ENCODE measurements around the gene TMEM88.

TMEM88 gene

GRCh38 chr17:7893187-7893880, 38.5 kb downstream of the TMEM88 start:
- peaks cover 62% of the 10 kb centered on the region for H4K20me1 ChIP-seq
- H3K9me3 ChIP-seq, result no peaks in the 10 kb centered on the region
- H3K4me1 ChIP-seq, result peaks cover 22% of the 10 kb centered on the region
- peaks cover 91% of the 10 kb centered on the region for H3K36me3 ChIP-seq
- no peaks in the 10 kb centered on the region for H3K27me3 ChIP-seq
- TF ChIP-seq Cebpa-rat (IDR thresholded peaks at IDR 0.05), result no peak
- no peak overlapping the region for H3K4me3 ChIP-seq
- peak overlapping the region; percentile 6; the same call in 1 of the 2 replicates for H3K9ac ChIP-seq
- no peak overlapping the region for H3K4me2 ChIP-seq
- H3K27ac ChIP-seq, result no peak overlapping the region

DNA sequence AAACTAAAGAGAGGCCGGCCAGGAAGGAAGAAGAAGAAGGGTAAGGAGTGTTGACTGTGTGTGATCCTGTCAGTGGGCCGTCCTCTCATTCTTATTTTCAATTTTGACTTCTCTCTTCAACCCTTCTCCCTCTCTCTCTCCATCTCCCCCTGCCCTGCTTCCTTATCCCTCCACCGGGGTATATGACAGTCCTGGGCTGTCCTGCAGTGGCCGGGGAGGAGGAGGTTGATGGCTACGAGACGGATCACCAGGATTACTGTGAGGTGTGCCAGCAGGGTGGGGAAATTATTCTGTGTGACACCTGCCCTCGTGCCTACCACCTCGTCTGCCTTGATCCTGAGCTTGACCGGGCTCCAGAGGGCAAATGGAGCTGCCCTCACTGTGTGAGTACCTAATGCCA, 39.4 kb downstream of the TMEM88 start:
- TF ChIP-seq Cebpa-rat (IDR thresholded peaks at IDR 0.05), result no peak
- Histone ChIP-seq H3K36me3 (peaks cover 100% of the 10 kb centered on the region), H4K20me1 (peaks cover 60% of the 10 kb centered on the region), H3K4me2 (no peak overlapping the region), H3K4me1 (peaks cover 13% of the 10 kb centered on the region), H3K27ac (no peak overlapping the region), H3K27me3 (no peaks in the 10 kb centered on the region), H3K4me3 (no peak overlapping the region), H3K9ac (peak overlapping the region; percentile 6), H3K9me3 (no peaks in the 10 kb centered on the region)

- H3K4me2 ChIP-seq, result no peak overlapping the region
- peaks cover 54% of the 10 kb centered on the region for H4K20me1 ChIP-seq
- H3K27ac ChIP-seq, result no peak overlapping the region
- no peak for TF ChIP-seq Cebpa-rat (IDR thresholded peaks at IDR 0.05)
- no peak overlapping the region for H3K9ac ChIP-seq
- H3K27me3 ChIP-seq, result no peaks in the 10 kb centered on the region
- peaks cover 100% of the 10 kb centered on the region for H3K36me3 ChIP-seq
- no peak overlapping the region for H3K4me3 ChIP-seq
- H3K4me1 ChIP-seq, result peaks cover 6% of the 10 kb centered on the region
- no peaks in the 10 kb centered on the region for H3K9me3 ChIP-seq
These were observed 40.0 kb downstream of the TMEM88 start for GRCh38 chr17:7894866-7895265.

DNA sequence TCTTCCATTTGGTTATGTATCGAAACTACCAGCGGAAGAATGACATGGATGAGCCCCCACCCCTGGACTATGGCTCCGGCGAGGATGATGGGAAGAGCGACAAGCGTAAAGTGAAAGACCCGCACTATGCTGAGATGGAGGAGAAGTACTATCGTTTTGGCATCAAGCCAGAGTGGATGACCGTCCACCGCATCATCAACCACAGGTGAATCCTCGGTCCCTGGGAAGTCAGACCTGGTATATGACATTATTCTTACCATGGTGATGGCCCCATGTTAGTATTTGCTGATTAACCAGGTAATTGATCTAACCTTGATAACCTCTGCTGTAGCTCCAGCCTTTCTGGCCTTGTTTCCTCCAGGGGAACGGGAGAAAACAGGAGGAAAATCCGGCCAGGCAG, 42.2 kb downstream of the TMEM88 start:
- no peak overlapping the region for H3K4me2 ChIP-seq
- peaks cover 100% of the 10 kb centered on the region for H3K36me3 ChIP-seq
- no peaks in the 10 kb centered on the region for H3K4me1 ChIP-seq
- H3K27me3 ChIP-seq, result no peaks in the 10 kb centered on the region
- H3K4me3 ChIP-seq, result no peak overlapping the region
- H4K20me1 ChIP-seq, result peaks cover 39% of the 10 kb centered on the region; the same call in 1 of the 2 replicates
- no peak overlapping the region for H3K9ac ChIP-seq
- no peak overlapping the region for H3K27ac ChIP-seq
- TF ChIP-seq Cebpa-rat (IDR thresholded peaks at IDR 0.05), result no peak
- H3K9me3 ChIP-seq, result no peaks in the 10 kb centered on the region

DNA sequence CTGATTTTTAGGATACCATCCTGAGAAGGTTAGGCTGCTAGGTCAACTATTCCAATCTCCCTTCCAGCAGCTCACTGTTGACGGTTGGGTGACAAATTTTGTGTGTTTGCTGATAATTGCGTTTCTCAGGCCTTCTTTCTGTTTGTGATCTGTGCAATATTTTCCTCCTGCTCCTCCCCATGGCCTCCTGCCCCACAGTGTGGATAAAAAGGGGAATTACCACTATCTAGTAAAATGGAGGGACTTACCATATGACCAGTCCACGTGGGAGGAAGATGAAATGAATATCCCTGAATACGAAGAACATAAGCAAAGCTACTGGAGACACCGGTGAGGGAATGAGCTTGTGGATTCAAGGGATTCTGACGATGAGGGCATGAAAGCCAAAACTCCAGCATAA, 42.9 kb downstream of the TMEM88 start:
- TF ChIP-seq Cebpa-rat (IDR thresholded peaks at IDR 0.05), result no peak
- H4K20me1 ChIP-seq, result peaks cover 39% of the 10 kb centered on the region; the same call in 1 of the 2 replicates
- no peak overlapping the region for H3K27ac ChIP-seq
- H3K4me2 ChIP-seq, result no peak overlapping the region
- no peaks in the 10 kb centered on the region for H3K4me1 ChIP-seq
- H3K4me3 ChIP-seq, result no peak overlapping the region
- peaks cover 100% of the 10 kb centered on the region for H3K36me3 ChIP-seq
- H3K27me3 ChIP-seq, result no peaks in the 10 kb centered on the region
- H3K9ac ChIP-seq, result no peak overlapping the region
- H3K9me3 ChIP-seq, result no peaks in the 10 kb centered on the region

- Histone ChIP-seq H3K9ac (no peak overlapping the region; the same call in 1 of the 2 replicates), H3K36me3 (peaks cover 100% of the 10 kb centered on the region)
These were observed 48.6 kb downstream of the TMEM88 start for GRCh38 chr17:7903154-7904103.

More at GRCh38 chr17:7903154-7904103, 48.6 kb downstream of the TMEM88 start:
- Histone ChIP-seq H3K4me1 (peaks cover 9% of the 10 kb centered on the region), H4K20me1 (peaks cover 36% of the 10 kb centered on the region), H3K27me3 (no peaks in the 10 kb centered on the region), H3K9me3 (no peaks in the 10 kb centered on the region), H3K4me2 (no peak overlapping the region), H3K27ac (no peak overlapping the region), H3K4me3 (no peak overlapping the region)
- TF ChIP-seq Cebpa-rat (IDR thresholded peaks at IDR 0.05), result no peak
